ENCODE results near the gene SGK2. TPM values are rescaled to one million over a fixed set of nuclear protein-coding genes. Genes with fewer than 3 reads are reported as not detected.

The SGK2 gene
- total and polyA plus RNA-seq, 9 of the 15 experiments (the other 6 are each of a cell fraction or from before 2014, with no cell fraction given) = 0.07 to 0.31 (median 0.15) TPM; not detected in 2

DNA sequence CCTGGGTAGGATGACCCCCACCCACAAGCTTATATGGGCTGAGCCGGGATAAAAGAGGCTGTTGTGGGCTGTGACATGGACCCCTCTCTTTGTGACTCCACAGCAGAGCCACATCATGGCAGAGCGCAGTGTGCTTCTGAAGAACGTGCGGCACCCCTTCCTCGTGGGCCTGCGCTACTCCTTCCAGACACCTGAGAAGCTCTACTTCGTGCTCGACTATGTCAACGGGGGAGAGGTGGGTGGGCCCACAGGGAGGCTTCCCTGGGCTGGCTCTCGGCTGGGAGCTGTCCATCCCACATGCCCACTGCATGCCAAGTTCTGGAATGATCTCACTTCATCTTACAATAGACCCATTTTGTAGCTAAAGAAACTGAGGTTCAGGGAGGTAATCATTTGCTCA is 10.5 kb downstream of the SGK2 start:
- peaks cover 0 to 9% of the 10 kb centered on the region in 2 experiments; a peak in 2 of 5 replicates for H3K4me1 ChIP-seq (replicated peaks in 1 of 2; ENCODE audit: control insufficient read depth in 2 of 2, insufficient read depth in 2 of 2, low read length in 2 of 2)
- no peak for ATAC-seq
- CTCF ChIA-PET (ENCODE audit: low intra/inter-chr PET ratio) = no interaction called here
- POLR2A ChIA-PET = interaction anchor here (0.5 to 4.1 kb wide), 8 partner anchors 10 to 137 kb away, joined by 3 to 24 read pairs (median 4); partner anchors contain the start of gene SGK2
- H3K27me3 ChIP-seq (ENCODE audit: control insufficient read depth in 2 of 2, insufficient read depth in 2 of 2, low read length in 2 of 2) = no peaks in the 10 kb centered on the region
- H3K27ac ChIP-seq (ENCODE audit: extremely low read depth, low read depth, low read length) = no peak overlapping the region
- H3K9ac ChIP-seq (ENCODE audit: insufficient read depth in 1 of 2, low read depth in 2 of 2, low read length in 2 of 2) = no peak overlapping the region
- no peak overlapping the region for H2AFZ ChIP-seq (ENCODE audit: low read depth, low read length)
- H4K20me1 ChIP-seq (replicated peaks; ENCODE audit: control insufficient read depth, insufficient read depth, low read length) = no peaks in the 10 kb centered on the region
- no peak overlapping the region for H3K4me3 ChIP-seq
- in situ Hi-C loops (cut with MboI) = no loop called here
- no peaks in the 10 kb centered on the region for H3K36me3 ChIP-seq (ENCODE audit: control insufficient read depth, insufficient read depth, low read length)
- DNase-seq (ENCODE audit: extremely low read depth in 1 of 4, low spot score in 3 of 4) = no peak
- 51% methylated on average over 10 of the region's 10 CpGs for WGBS (ENCODE audit: insufficient coverage, low coverage, missing lambda C conversion rate)
- FAIRE-seq = no peak
- no peaks in the 10 kb centered on the region for H3K79me2 ChIP-seq (ENCODE audit: control insufficient read depth, insufficient read depth, low read length)
- no TSS peak for BruUV-seq (replicated peaks)
- H3K4me2 ChIP-seq (ENCODE audit: insufficient read depth, low read length) = no peak overlapping the region
- TF ChIP-seq RBM25 (IDR thresholded peaks at IDR 0.05; ENCODE audit: low read depth, low read length, severe bottlenecking) (peak; percentile 47), BCOR (IDR thresholded peaks at IDR 0.05) (peak; percentile 50; the same call in 1 of the 2 replicates), ZNF644 (tag; IDR thresholded peaks at IDR 0.05; ENCODE audit: low read depth) (no peak), ADNP (tag; IDR thresholded peaks at IDR 0.05) (0 out of 2 replicates have a peak, but pooled peaks have one; percentile 31)
- intact Hi-C loops (cut with micrococcal nuclease) = no loop called here
- H3K9me3 ChIP-seq (replicated peaks; ENCODE audit: control insufficient read depth, insufficient read depth, low read depth, low read length) = no peaks in the 10 kb centered on the region; the same call in 1 of the 2 replicates
- H3K9me1 ChIP-seq (ENCODE audit: control insufficient read depth, insufficient read depth, low read length) = no peaks in the 10 kb centered on the region

DNA sequence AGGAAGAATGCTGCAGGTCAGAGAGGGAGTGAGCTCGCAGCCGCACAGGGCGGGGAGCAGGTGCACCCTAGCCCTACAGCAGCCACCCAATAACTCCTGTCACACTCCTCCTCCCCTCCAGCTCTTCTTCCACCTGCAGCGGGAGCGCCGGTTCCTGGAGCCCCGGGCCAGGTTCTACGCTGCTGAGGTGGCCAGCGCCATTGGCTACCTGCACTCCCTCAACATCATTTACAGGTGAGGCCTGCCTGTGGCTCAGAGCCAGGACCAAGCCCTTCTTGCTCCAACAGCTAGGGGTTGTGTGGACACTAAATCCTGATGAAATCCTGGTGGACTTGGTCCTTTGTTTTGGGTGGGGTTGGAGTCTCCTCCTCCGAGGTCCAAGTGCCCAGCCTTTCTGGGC is 11.7 kb downstream of the SGK2 start:
- Histone ChIP-seq H4K20me1 (replicated peaks; ENCODE audit: control insufficient read depth, insufficient read depth, low read length) (no peaks in the 10 kb centered on the region), H3K79me2 (ENCODE audit: control insufficient read depth, insufficient read depth, low read length) (no peaks in the 10 kb centered on the region), H3K9ac (ENCODE audit: insufficient read depth in 1 of 2, low read depth in 2 of 2, low read length in 2 of 2) (no peak overlapping the region), H2AFZ (ENCODE audit: low read depth, low read length) (no peak overlapping the region), H3K36me3 (ENCODE audit: control insufficient read depth, insufficient read depth, low read length) (no peaks in the 10 kb centered on the region), H3K4me2 (ENCODE audit: insufficient read depth, low read length) (no peak overlapping the region), H3K4me1 (replicated peaks in 1 of 2; ENCODE audit: control insufficient read depth in 2 of 2, insufficient read depth in 2 of 2, low read length in 2 of 2) (peaks cover 2 to 5% of the 10 kb centered on the region in 2 experiments; a peak in 3 of 5 replicates), H3K9me3 (replicated peaks; ENCODE audit: control insufficient read depth, insufficient read depth, low read depth, low read length) (no peaks in the 10 kb centered on the region; the same call in 1 of the 2 replicates), H3K27ac (ENCODE audit: extremely low read depth, low read depth, low read length) (no peak overlapping the region), H3K9me1 (ENCODE audit: control insufficient read depth, insufficient read depth, low read length) (no peaks in the 10 kb centered on the region), H3K27me3 (ENCODE audit: control insufficient read depth in 2 of 2, insufficient read depth in 2 of 2, low read length in 2 of 2) (no peaks in the 10 kb centered on the region), H3K4me3 (no peak overlapping the region)
- WGBS (ENCODE audit: insufficient coverage, low coverage, missing lambda C conversion rate) = 22% methylated on average over 9 of the region's 10 CpGs
- no peak for DNase-seq (ENCODE audit: extremely low read depth in 1 of 4, low spot score in 3 of 4)
- no peak for ATAC-seq
- no TSS peak for BruUV-seq (replicated peaks)
- ChIA-PET POLR2A (interaction anchor here (0.8 to 4.1 kb wide), 5 partner anchors 11 to 113 kb away, joined by 3 to 24 read pairs (median 4); partner anchors contain the start of genes SGK2 and SRSF6), CTCF (ENCODE audit: low intra/inter-chr PET ratio) (interaction anchor here (0.6 kb wide), 1 partner anchor 200 kb away, joined by 3 read pairs; no protein-coding TSS in a partner anchor)
- TF ChIP-seq STAG1 (CRISPR knock-in tag; IDR thresholded peaks at IDR 0.05; ENCODE audit: borderline replicate concordance) (no peak), TBL1XR1 (IDR thresholded peaks at IDR 0.05; ENCODE audit: low read length in 2 of 2) (no peak), ZNF274 (IDR thresholded peaks at IDR 0.05; ENCODE audit: borderline replicate concordance, low read depth, low read length) (no peak), OTX1 (CRISPR knock-in tag; IDR thresholded peaks at IDR 0.05) (no peak), BACH1 (tag; IDR thresholded peaks at IDR 0.05) (no peak), PML (IDR thresholded peaks at IDR 0.05; ENCODE audit: low read length) (no peak), MEF2A (IDR thresholded peaks at IDR 0.05; ENCODE audit: control insufficient read depth, low read depth, low read length) (no peak)
- TF ChIP-seq, protein P1, sequence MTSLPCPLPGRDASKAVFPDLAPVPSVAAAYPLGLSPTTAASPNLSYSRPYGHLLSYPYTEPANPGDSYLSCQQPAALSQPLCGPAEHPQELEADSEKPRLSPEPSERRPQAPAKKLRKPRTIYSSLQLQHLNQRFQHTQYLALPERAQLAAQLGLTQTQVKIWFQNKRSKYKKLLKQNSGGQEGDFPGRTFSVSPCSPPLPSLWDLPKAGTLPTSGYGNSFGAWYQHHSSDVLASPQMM (CRISPR knock-in tag; IDR thresholded peaks at IDR 0.05) = no peak
- in situ Hi-C loops (cut with MboI) (no loop called here), intact Hi-C loops (cut with micrococcal nuclease) (no loop called here)
- no peak for FAIRE-seq

Data from K562 (cell line).